K562 (cell line): ENCODE data around the gene CR2. TPM values are rescaled to one million over a fixed set of nuclear protein-coding genes. Genes with fewer than 3 reads are reported as not detected.
A peak's percentile ranks its signal among the peaks of the same experiment; 100 is the strongest.

Source experiments
- ATF7 ChIP-seq: fragments of 450-650 bp; IDR thresholded peaks from 2 replicates; pipeline ENCODE4 v1.7.1; 2014; ENCODE audit warnings: mild to moderate bottlenecking, moderate library complexity
- FOXP1 ChIP-seq: sonication (generic); formaldehyde crosslinking; IDR thresholded peaks from 2 replicates; pipeline ENCODE4 v1.8.0; 2022; ENCODE audit warnings: mild to moderate bottlenecking, missing genetic modification reagents
- KAT2B ChIP-seq: IDR thresholded peaks from one replicate; pipeline ENCODE4 v1.6.1; 2012; ENCODE audit warnings: low read depth, mild to moderate bottlenecking, control low read depth, inconsistent platforms, low read length, moderate library complexity
- KLF16 ChIP-seq: IDR thresholded peaks from 2 replicates; pipeline ENCODE4 v1.6.1; 2016; ENCODE audit warnings: antibody characterized with exemption
- L3MBTL2 ChIP-seq: fragments of 450-650 bp; IDR thresholded peaks from 2 replicates; pipeline ENCODE4 v1.6.1; 2016; ENCODE audit warnings: mild to moderate bottlenecking, moderate library complexity
- MYC ChIP-seq, 2 experiments: fragments of 250-450 bp in 1 of 2; sonication (Bioruptor Pico) in 1 of 2; IDR thresholded peaks; 2 replicates each; pipeline versions ENCODE4 v1.5.1 to v1.6.1; 2012 to 2021; ENCODE audit warnings: low read depth in 2 of 2, borderline replicate concordance in 1 of 2, improper control_type of control experiment in 1 of 2, low read length in 1 of 2, mild to moderate bottlenecking in 1 of 2, moderate library complexity in 1 of 2
- RBM22 ChIP-seq: fragments of 200-400 bp; formaldehyde crosslinking; IDR thresholded peaks from 2 replicates; pipeline ENCODE4 v1.6.1; 2018; ENCODE audit warnings: low read length, low read depth; ENCODE audit not compliant: poor library complexity, severe bottlenecking
- SMARCC2 ChIP-seq: fragments of 450-650 bp; IDR thresholded peaks from 2 replicates; pipeline ENCODE4 v1.6.1; 2017; ENCODE audit warnings: antibody characterized with exemption, moderate library complexity, mild to moderate bottlenecking, low read depth
- SREBF2 ChIP-seq: sonication (generic); formaldehyde crosslinking; IDR thresholded peaks from 2 replicates; pipeline ENCODE4 v1.4.0; 2020; ENCODE audit warnings: mild to moderate bottlenecking, missing genetic modification reagents
- SRF ChIP-seq, 2 experiments: fragments of 250-450, 450-650 bp in 1 of 2; sonication (Bioruptor Pico) in 1 of 2; sonication (generic) in 1 of 2; formaldehyde crosslinking; IDR thresholded peaks; 2 replicates each; pipeline versions ENCODE4 v1.5.0 to v1.5.1; 2020 to 2022; ENCODE audit warnings: mild to moderate bottlenecking in 1 of 2, missing genetic modification reagents in 1 of 2
- ZBTB1 ChIP-seq: sonication (generic); formaldehyde crosslinking; IDR thresholded peaks from 2 replicates; pipeline ENCODE4 v1.8.1; 2023; ENCODE audit warnings: missing genetic modification reagents, low read depth, mild to moderate bottlenecking, borderline replicate concordance
- ZFX ChIP-seq: sonication (generic); formaldehyde crosslinking; IDR thresholded peaks from 2 replicates; pipeline ENCODE4 v1.8.0; 2022; ENCODE audit warnings: mild to moderate bottlenecking, missing genetic modification reagents, moderate library complexity
- ZNF263 ChIP-seq: sonication (generic); formaldehyde crosslinking; IDR thresholded peaks from 2 replicates; pipeline ENCODE4 v1.8.0; 2022; ENCODE audit warnings: mild to moderate bottlenecking, missing genetic modification reagents, borderline replicate concordance
- ZNF57 ChIP-seq: fragments of 450-650 bp; formaldehyde crosslinking; IDR thresholded peaks from 2 replicates; pipeline ENCODE4 v1.4.0; 2020; ENCODE audit warnings: mild to moderate bottlenecking, moderate library complexity
- polyA plus RNA-seq, 8 experiments: library from polyadenylated mRNA; depleted of rRNA in 4 of 8; stranded (reverse) in 5 of 8; unstranded in 3 of 8; fragments of >200 nt; fragmentation: Nextera tagmentation in 2 of 8; fragmentation: Illumina TruSeq in 1 of 8; extraction: Ambion mirVana in 2 of 8; extraction: Trizol in 1 of 8; gene quantifications; 2 replicates each; pipeline versions ENCODE4 v1.2.1 to v1.2.3, GENCODE V29; 2011 to 2014; ENCODE audit warnings: inconsistent platforms in 1 of 8, missing spikeins in 1 of 8
- total RNA-seq, 7 experiments: library from RNA; depleted of rRNA in 6 of 7; stranded (reverse); fragments of >200 nt in 6 of 7; fragmentation: Illumina TruSeq in 2 of 7; extraction: Trizol in 2 of 7; gene quantifications; 2 replicates each; pipeline versions ENCODE4 v1.2.1 to v1.2.3, GENCODE V29; 2011 to 2021; ENCODE audit warnings: low replicate concordance in 1 of 7
- TF ChIP-seq, protein P1 (sequence below), 3 experiments: IDR thresholded peaks in 2 of 3; conservative IDR thresholded peaks in 1 of 3; 2 replicates each; pipeline ENCODE4 v1.5.1; 2011 to 2012; ENCODE audit warnings: low read length in 3 of 3, mild to moderate bottlenecking in 3 of 3, control low read depth in 2 of 3, improper control_type of control experiment in 1 of 3, inconsistent platforms in 1 of 3, low read depth in 1 of 3, mixed read lengths in 1 of 3, moderate library complexity in 1 of 3; ENCODE audit not compliant: insufficient read depth in 2 of 3
- TF ChIP-seq, protein P2 (sequence below), 2 experiments: fragments of 450-650 bp; formaldehyde crosslinking in 1 of 2; IDR thresholded peaks; 2 replicates each; pipeline versions ENCODE4 v1.4.0 to v1.6.1; 2014 to 2020; ENCODE audit warnings: mild to moderate bottlenecking in 2 of 2, borderline replicate concordance in 1 of 2, low read depth in 1 of 2

Gene CR2
- total and polyA plus RNA-seq, 9 of the 15 experiments (the other 6 are each of a cell fraction or from before 2014, with no cell fraction given) = 0.07 to 0.67 (median 0.37) TPM

DNA sequence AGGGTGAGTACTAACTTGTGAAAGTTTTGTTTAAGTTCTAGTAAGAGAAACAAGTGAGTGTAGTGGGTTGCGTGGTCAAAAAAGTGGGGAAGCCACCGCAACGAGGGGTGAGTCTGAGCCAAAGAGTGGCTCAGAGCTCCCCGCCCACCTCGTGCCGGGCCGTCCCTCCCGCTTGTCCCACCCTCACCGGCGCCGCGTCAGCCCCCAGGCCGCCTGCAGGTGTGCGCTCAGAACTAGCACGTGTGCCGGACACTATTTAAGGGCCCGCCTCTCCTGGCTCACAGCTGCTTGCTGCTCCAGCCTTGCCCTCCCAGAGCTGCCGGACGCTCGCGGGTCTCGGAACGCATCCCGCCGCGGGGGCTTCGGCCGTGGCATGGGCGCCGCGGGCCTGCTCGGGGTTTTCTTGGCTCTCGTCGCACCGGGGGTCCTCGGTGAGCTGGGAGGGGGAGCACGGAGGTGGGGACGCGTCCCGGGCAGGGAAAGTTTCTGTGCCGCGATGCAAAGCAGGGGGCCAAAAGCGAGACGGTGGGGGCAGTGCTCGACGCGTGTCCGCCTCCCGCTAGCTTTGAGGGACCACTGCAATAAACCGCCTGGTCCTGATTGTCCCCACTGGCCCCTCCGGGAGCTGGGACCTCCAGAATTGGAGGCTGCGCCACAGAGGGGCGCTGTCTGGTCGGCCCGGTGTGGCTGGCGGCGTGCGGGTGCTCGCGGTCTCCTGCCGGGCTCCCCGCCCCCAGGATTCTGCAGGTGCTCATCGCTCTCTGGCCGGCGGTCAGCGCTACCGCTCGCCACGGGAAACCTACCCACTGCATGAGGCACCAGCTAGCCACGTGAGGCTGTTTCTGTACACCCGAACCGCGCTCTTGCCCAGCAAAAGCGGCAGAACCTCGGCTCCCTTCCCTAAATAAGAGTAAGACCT lies at the start of gene CR2 (continued):
- peak; percentile 63; the same call in 1 of the 2 replicates for TF ChIP-seq ZNF263 (CRISPR knock-in tag)
- no peak for TF ChIP-seq KLF16
- peak; percentile 63 for TF ChIP-seq L3MBTL2
- TF ChIP-seq ZBTB1 (CRISPR knock-in tag) = peak; percentile 68; the same call in 1 of the 2 replicates
- TF ChIP-seq RBM22 = no peak
- TF ChIP-seq MYC (IDR thresholded peaks at IDR 0.05; ENCODE audit: low read depth, low read length) = peak; percentile 51; the same call in 1 of the 2 replicates
- TF ChIP-seq MYC (CRISPR knock-in tag; IDR thresholded peaks at IDR 0.05; ENCODE audit: borderline replicate concordance, low read depth) = no peak
- peak; percentile 31; the same call in 1 of the 2 replicates for TF ChIP-seq SMARCC2
- TF ChIP-seq KAT2B = no peak
- TF ChIP-seq, protein P1, sequence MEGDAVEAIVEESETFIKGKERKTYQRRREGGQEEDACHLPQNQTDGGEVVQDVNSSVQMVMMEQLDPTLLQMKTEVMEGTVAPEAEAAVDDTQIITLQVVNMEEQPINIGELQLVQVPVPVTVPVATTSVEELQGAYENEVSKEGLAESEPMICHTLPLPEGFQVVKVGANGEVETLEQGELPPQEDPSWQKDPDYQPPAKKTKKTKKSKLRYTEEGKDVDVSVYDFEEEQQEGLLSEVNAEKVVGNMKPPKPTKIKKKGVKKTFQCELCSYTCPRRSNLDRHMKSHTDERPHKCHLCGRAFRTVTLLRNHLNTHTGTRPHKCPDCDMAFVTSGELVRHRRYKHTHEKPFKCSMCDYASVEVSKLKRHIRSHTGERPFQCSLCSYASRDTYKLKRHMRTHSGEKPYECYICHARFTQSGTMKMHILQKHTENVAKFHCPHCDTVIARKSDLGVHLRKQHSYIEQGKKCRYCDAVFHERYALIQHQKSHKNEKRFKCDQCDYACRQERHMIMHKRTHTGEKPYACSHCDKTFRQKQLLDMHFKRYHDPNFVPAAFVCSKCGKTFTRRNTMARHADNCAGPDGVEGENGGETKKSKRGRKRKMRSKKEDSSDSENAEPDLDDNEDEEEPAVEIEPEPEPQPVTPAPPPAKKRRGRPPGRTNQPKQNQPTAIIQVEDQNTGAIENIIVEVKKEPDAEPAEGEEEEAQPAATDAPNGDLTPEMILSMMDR (IDR thresholded peaks at IDR 0.05 in 2 of 3, conservative IDR thresholded peaks at IDR 0.05 in 1 of 3; ENCODE audit: insufficient read depth in 2 of 3, low read depth in 1 of 3, low read length in 3 of 3) = peak; percentile 52 to 64 (median 61)
- peak; percentile 83 for TF ChIP-seq FOXP1 (CRISPR knock-in tag)
- TF ChIP-seq ZFX (CRISPR knock-in tag) = peak; percentile 46; the same call in 1 of the 2 replicates
- peak; percentile 92 for TF ChIP-seq ZNF57
- TF ChIP-seq SRF (CRISPR knock-in tag; IDR thresholded peaks at IDR 0.05) = no peak
- TF ChIP-seq, protein P2, sequence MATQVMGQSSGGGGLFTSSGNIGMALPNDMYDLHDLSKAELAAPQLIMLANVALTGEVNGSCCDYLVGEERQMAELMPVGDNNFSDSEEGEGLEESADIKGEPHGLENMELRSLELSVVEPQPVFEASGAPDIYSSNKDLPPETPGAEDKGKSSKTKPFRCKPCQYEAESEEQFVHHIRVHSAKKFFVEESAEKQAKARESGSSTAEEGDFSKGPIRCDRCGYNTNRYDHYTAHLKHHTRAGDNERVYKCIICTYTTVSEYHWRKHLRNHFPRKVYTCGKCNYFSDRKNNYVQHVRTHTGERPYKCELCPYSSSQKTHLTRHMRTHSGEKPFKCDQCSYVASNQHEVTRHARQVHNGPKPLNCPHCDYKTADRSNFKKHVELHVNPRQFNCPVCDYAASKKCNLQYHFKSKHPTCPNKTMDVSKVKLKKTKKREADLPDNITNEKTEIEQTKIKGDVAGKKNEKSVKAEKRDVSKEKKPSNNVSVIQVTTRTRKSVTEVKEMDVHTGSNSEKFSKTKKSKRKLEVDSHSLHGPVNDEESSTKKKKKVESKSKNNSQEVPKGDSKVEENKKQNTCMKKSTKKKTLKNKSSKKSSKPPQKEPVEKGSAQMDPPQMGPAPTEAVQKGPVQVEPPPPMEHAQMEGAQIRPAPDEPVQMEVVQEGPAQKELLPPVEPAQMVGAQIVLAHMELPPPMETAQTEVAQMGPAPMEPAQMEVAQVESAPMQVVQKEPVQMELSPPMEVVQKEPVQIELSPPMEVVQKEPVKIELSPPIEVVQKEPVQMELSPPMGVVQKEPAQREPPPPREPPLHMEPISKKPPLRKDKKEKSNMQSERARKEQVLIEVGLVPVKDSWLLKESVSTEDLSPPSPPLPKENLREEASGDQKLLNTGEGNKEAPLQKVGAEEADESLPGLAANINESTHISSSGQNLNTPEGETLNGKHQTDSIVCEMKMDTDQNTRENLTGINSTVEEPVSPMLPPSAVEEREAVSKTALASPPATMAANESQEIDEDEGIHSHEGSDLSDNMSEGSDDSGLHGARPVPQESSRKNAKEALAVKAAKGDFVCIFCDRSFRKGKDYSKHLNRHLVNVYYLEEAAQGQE (IDR thresholded peaks at IDR 0.05; ENCODE audit: borderline replicate concordance) = peak; percentile 51; the same call in 1 of the 2 replicates
- TF ChIP-seq, protein P2 (CRISPR knock-in tag; IDR thresholded peaks at IDR 0.05; ENCODE audit: low read depth) = no peak
- TF ChIP-seq SREBF2 (CRISPR knock-in tag) = no peak
- no peak for TF ChIP-seq ATF7
